PFSK-1 (cell line): ENCODE measurements around the gene TERT.

ENCODE experiments used
- FOXP2 ChIP-seq: optimal IDR thresholded peaks from 2 replicates; pipeline ENCODE3; 2011; ENCODE audit warnings: borderline replicate concordance, control low read depth, inconsistent platforms; ENCODE audit not compliant: insufficient read depth; ENCODE audit errors: extremely low read length, extremely low read depth
- POLR2AphosphoS5 ChIP-seq: IDR thresholded peaks from 2 replicates; pipeline ENCODE4 v1.6.1; 2012; ENCODE audit warnings: low read depth, mild to moderate bottlenecking, control low read depth, low read length, moderate library complexity
- SIN3A ChIP-seq: IDR thresholded peaks from 2 replicates; pipeline ENCODE4 v1.6.1; 2012; ENCODE audit warnings: mild to moderate bottlenecking, low read length, moderate library complexity, borderline replicate concordance; ENCODE audit not compliant: insufficient read depth
- TAF1 ChIP-seq: IDR thresholded peaks from 2 replicates; pipeline ENCODE4 v1.6.1; 2012; ENCODE audit warnings: low read length, control low read depth, borderline replicate concordance; ENCODE audit not compliant: insufficient read depth

GRCh38 chr5:1214163-1214935 lies 80.5 kb downstream of the TERT start:
- TF ChIP-seq POLR2AphosphoS5 (no peak), FOXP2 (no peak), SIN3A (no peak), TAF1 (no peak)
